ENCODE measurements around the gene PRIM2.

PRIM2 gene

DNA sequence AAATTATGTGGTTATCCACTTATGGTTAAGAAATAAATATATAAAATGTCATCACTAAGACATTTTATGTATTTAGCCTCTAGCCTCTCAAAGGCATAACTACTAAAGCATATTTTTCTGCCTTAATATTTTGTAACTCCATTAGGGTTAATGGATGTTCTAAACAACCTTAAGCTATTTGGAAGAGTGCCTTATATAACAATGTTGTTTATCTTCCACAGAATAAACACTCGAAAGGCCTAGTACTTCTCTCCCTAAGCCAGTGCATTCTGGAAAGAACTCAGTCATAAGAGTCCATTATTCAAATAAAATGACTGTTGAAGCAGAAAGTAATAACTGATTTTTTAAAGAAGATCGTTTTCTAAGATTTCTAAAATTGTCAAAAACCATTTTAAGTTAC lies 15.0 kb upstream of the PRIM2 start:
- TF ChIP-seq, protein P1, sequence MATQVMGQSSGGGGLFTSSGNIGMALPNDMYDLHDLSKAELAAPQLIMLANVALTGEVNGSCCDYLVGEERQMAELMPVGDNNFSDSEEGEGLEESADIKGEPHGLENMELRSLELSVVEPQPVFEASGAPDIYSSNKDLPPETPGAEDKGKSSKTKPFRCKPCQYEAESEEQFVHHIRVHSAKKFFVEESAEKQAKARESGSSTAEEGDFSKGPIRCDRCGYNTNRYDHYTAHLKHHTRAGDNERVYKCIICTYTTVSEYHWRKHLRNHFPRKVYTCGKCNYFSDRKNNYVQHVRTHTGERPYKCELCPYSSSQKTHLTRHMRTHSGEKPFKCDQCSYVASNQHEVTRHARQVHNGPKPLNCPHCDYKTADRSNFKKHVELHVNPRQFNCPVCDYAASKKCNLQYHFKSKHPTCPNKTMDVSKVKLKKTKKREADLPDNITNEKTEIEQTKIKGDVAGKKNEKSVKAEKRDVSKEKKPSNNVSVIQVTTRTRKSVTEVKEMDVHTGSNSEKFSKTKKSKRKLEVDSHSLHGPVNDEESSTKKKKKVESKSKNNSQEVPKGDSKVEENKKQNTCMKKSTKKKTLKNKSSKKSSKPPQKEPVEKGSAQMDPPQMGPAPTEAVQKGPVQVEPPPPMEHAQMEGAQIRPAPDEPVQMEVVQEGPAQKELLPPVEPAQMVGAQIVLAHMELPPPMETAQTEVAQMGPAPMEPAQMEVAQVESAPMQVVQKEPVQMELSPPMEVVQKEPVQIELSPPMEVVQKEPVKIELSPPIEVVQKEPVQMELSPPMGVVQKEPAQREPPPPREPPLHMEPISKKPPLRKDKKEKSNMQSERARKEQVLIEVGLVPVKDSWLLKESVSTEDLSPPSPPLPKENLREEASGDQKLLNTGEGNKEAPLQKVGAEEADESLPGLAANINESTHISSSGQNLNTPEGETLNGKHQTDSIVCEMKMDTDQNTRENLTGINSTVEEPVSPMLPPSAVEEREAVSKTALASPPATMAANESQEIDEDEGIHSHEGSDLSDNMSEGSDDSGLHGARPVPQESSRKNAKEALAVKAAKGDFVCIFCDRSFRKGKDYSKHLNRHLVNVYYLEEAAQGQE (IDR thresholded peaks at IDR 0.05; ENCODE audit: insufficient read depth in 1 of 2, low read depth in 2 of 2, low read length in 2 of 2): no peak
- no peak for TF ChIP-seq TAF1 (IDR thresholded peaks at IDR 0.05; ENCODE audit: borderline replicate concordance, insufficient read depth, low read length)

- TF ChIP-seq FOXP2 (optimal IDR thresholded peaks at IDR 0.05; ENCODE audit: borderline replicate concordance, extremely low read depth, extremely low read length, insufficient read depth) (no peak), POLR2AphosphoS5 (IDR thresholded peaks at IDR 0.05; ENCODE audit: low read depth, low read length) (no peak), SIN3A (IDR thresholded peaks at IDR 0.05; ENCODE audit: borderline replicate concordance, insufficient read depth, low read length) (no peak), TAF1 (IDR thresholded peaks at IDR 0.05; ENCODE audit: borderline replicate concordance, insufficient read depth, low read length) (no peak)
- TF ChIP-seq, protein P1 (IDR thresholded peaks at IDR 0.05; ENCODE audit: insufficient read depth in 1 of 2, low read depth in 2 of 2, low read length in 2 of 2): no peak
Observed at GRCh38 chr6:57303931-57304681, 13.3 kb upstream of the PRIM2 start.

DNA sequence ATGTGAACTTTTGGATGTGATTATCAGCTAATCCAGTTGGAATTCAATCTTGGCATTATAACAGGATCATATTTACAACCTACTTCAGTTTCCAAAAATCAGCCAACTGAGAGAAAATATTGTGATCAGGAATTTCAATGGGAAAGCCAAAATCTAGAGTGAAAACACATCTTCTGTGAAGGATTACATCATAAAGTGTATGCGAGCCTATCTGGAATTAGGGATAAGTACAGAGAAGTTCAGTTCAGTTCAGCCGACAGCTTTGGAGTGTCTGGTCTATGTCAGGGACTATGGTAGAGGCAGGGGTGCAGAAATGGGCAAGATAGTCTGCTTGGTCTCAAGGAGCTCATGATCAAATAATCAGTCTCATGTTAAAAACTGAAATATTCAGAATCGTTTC lies 12.3 kb upstream of the PRIM2 start:
- TF ChIP-seq FOXP2 (optimal IDR thresholded peaks at IDR 0.05; ENCODE audit: borderline replicate concordance, extremely low read depth, extremely low read length, insufficient read depth) (no peak), POLR2AphosphoS5 (IDR thresholded peaks at IDR 0.05; ENCODE audit: low read depth, low read length) (no peak)
- TF ChIP-seq, protein P1 (IDR thresholded peaks at IDR 0.05; ENCODE audit: insufficient read depth in 1 of 2, low read depth in 2 of 2, low read length in 2 of 2): no peak

- TF ChIP-seq SIN3A (IDR thresholded peaks at IDR 0.05; ENCODE audit: borderline replicate concordance, insufficient read depth, low read length): no peak
- TF ChIP-seq FOXP2 (optimal IDR thresholded peaks at IDR 0.05; ENCODE audit: borderline replicate concordance, extremely low read depth, extremely low read length, insufficient read depth): no peak
- TF ChIP-seq, protein P1 (IDR thresholded peaks at IDR 0.05; ENCODE audit: insufficient read depth in 1 of 2, low read depth in 2 of 2, low read length in 2 of 2): no peak
- no peak for TF ChIP-seq TAF1 (IDR thresholded peaks at IDR 0.05; ENCODE audit: borderline replicate concordance, insufficient read depth, low read length)
- no peak for TF ChIP-seq POLR2AphosphoS5 (IDR thresholded peaks at IDR 0.05; ENCODE audit: low read depth, low read length)
Observed at GRCh38 chr6:57305761-57306160, 11.7 kb upstream of the PRIM2 start.

- TF ChIP-seq FOXP2 (optimal IDR thresholded peaks at IDR 0.05; ENCODE audit: borderline replicate concordance, extremely low read depth, extremely low read length, insufficient read depth) (no peak), POLR2AphosphoS5 (IDR thresholded peaks at IDR 0.05; ENCODE audit: low read depth, low read length) (no peak), SIN3A (IDR thresholded peaks at IDR 0.05; ENCODE audit: borderline replicate concordance, insufficient read depth, low read length) (no peak), TAF1 (IDR thresholded peaks at IDR 0.05; ENCODE audit: borderline replicate concordance, insufficient read depth, low read length) (no peak)
- TF ChIP-seq, protein P1 (IDR thresholded peaks at IDR 0.05; ENCODE audit: insufficient read depth in 1 of 2, low read depth in 2 of 2, low read length in 2 of 2): no peak
Observed at GRCh38 chr6:57306273-57306672, 11.2 kb upstream of the PRIM2 start.

Data from PFSK-1 (cell line).